ENCODE results near the gene INHA. TPM values are rescaled to one million over a fixed set of nuclear protein-coding genes. Genes with fewer than 3 reads are reported as not detected.

INHA gene
- total RNA-seq = under 0.01 and 0.36 TPM in 2 replicates

GRCh38 chr2:219572237-219573001 is at the start of gene INHA:
Gene INHA (plus strand): TSS chr2:219572310. CDS start chr2:219572375, 65 bp downstream.

GRCh38 chr2:219543596-219544358 is 28.3 kb upstream of the INHA start, which contains the start of the genes CHPF and TMEM198:
Gene CHPF (minus strand): TSS chr2:219543809. CDS start chr2:219543538, 271 bp downstream.
Gene TMEM198 (plus strand): TSS chr2:219544028. CDS start chr2:219544728, 700 bp downstream.

GRCh38 chr2:219571311-219572236 is 536 bp upstream of the INHA start, which contains the start of gene OBSL1:
Gene OBSL1 (minus strand): TSS chr2:219571539. CDS start chr2:219571232, 307 bp downstream.

GRCh38 chr2:219597552-219598307 is 25.6 kb downstream of the INHA start, which contains the start of gene STK11IP:
Gene STK11IP (plus strand): TSS chr2:219597857. CDS start chr2:219598120, 263 bp downstream.

Other genes with a start within 250 kb of the INHA start
- gene RESP18, start 239.6 kb upstream of the INHA start, total RNA-seq = not detected in 2 replicates
- gene DNPEP, start 184.4 kb upstream of the INHA start, total RNA-seq = 50.6 and 59.5 TPM in 2 replicates
- gene DES, start 153.9 kb upstream of the INHA start, total RNA-seq = not detected in 2 replicates
- 4.1 and 9.6 TPM in 2 replicates for gene SPEG, start 137.5 kb upstream of the INHA start, total RNA-seq
- 26.6 and 49.6 TPM in 2 replicates for gene GMPPA, start 73.4 kb upstream of the INHA start, total RNA-seq
- 0.34 TPM in 1 of 2 replicates, not detected in the other for gene ASIC4, start 57.8 kb upstream of the INHA start, total RNA-seq
- gene CHPF, start 28.5 kb upstream of the INHA start, total RNA-seq = 145 and 201 TPM in 2 replicates
- 0.34 and 0.36 TPM in 2 replicates for gene TMEM198, start 28.3 kb upstream of the INHA start, total RNA-seq
- gene OBSL1, start 771 bp upstream of the INHA start, total RNA-seq = 8.9 and 27.7 TPM in 2 replicates
- gene STK11IP, start 25.5 kb downstream of the INHA start, total RNA-seq = 14.2 and 15.4 TPM in 2 replicates
- 1.7 and 6.9 TPM in 2 replicates for gene SLC4A3, start 55.3 kb downstream of the INHA start, total RNA-seq

All from nasal cavity respiratory epithelium epithelial cell of viscerocranial mucosa (primary cell).